Endothelial cell of umbilical vein (primary cell): ENCODE results near the gene OR8G1. TPM values are rescaled to one million over a fixed set of nuclear protein-coding genes. Genes with fewer than 3 reads are reported as not detected.

ENCODE experiments used
- Bru-seq: library from RNA; stranded (reverse); fragments of 400-500 nt; gene quantifications from one replicate; lab custom pipeline; 2021; lab: Mats Ljungman, UMichigan
- BruChase-seq, 2 experiments: library from RNA; stranded (reverse); fragments of 400-500 nt; gene quantifications; one replicate each; lab custom pipeline; 2021; lab: Mats Ljungman, UMichigan
- BruUV-seq: library from RNA; stranded (reverse); fragments of 400-500 nt; replicated peaks from 2 replicates; lab custom pipeline; 2021; lab: Mats Ljungman, UMichigan
- CTCF ChIA-PET: fragments of 300-600, 350-600 bp; sonication (Branson Sonifier 250); formaldehyde crosslinking; loops from one replicate; lab custom pipeline; 2021; ENCODE audit warnings: antibody characterized with exemption, inconsistent platforms; lab: Charles Lee
- POLR2A ChIA-PET: fragments of 300-600, 350-600 bp; sonication (Branson Sonifier 250); formaldehyde crosslinking; loops from one replicate; lab custom pipeline; 2021; ENCODE audit warnings: antibody characterized with exemption, inconsistent platforms; lab: Charles Lee
- DNase-seq: peaks from one replicate; pipeline ENCODE4 v3.0.0-alpha.2; 2011; ENCODE audit warnings: low read depth, low spot score
- FAIRE-seq: peaks from 2 replicates; lab custom pipeline; 2011; peaks lifted over from hg19 to GRCh38; lab: Jason Lieb, UNC
- H2AFZ ChIP-seq: 2 replicates; pipeline ENCODE4 v1.6.0; 2012; ENCODE audit warnings: low read depth, low read length, control low read depth, inconsistent platforms
- H3K27ac ChIP-seq: 2 replicates; pipeline ENCODE4 v1.5.1; 2011; ENCODE audit warnings: low read depth, mild to moderate bottlenecking, control low read depth, low read length, moderate library complexity; ENCODE audit not compliant: insufficient read depth
- H3K27me3 ChIP-seq, 2 experiments: 2 replicates each; pipeline versions ENCODE4 v1.6.0 to v1.6.1; 2011; ENCODE audit warnings: low read length in 2 of 2, mixed read lengths in 1 of 2; ENCODE audit not compliant: control insufficient read depth in 2 of 2, insufficient read depth in 2 of 2
- H3K36me3 ChIP-seq, 2 experiments: 2 replicates in 1 of 2; 3 replicates in 1 of 2; pipeline ENCODE4 v1.5.1; 2011; ENCODE audit warnings: low read length in 2 of 2, mild to moderate bottlenecking in 1 of 2, moderate library complexity in 1 of 2; ENCODE audit not compliant: control insufficient read depth in 2 of 2, insufficient read depth in 2 of 2; ENCODE audit errors: extremely low read depth in 1 of 2
- H3K4me1 ChIP-seq: 3 replicates; pipeline ENCODE4 v1.5.1; 2011; ENCODE audit warnings: mild to moderate bottlenecking, low read length; ENCODE audit not compliant: control insufficient read depth, insufficient read depth; ENCODE audit errors: extremely low read depth
- H3K4me2 ChIP-seq: 2 replicates; pipeline ENCODE4 v1.6.1; 2011; ENCODE audit warnings: low read length, control low read depth, mixed read lengths; ENCODE audit not compliant: insufficient read depth
- H3K4me3 ChIP-seq, 3 experiments: fragments of 200-600 bp in 1 of 3; sonication (generic), shearing (Covaris generic) in 1 of 3; replicated peaks in 1 of 3; 2 replicates each; pipeline ENCODE4 v1.5.1; 2011 to 2016; ENCODE audit warnings: control low read depth in 3 of 3, low read length in 3 of 3, mild to moderate bottlenecking in 2 of 3, inconsistent platforms in 1 of 3, low read depth in 1 of 3, moderate library complexity in 1 of 3; ENCODE audit not compliant: insufficient read depth in 1 of 3
- H3K79me2 ChIP-seq: 2 replicates; pipeline ENCODE4 v1.6.0; 2012; ENCODE audit warnings: low read length, inconsistent platforms; ENCODE audit not compliant: control insufficient read depth, insufficient read depth
- H3K9ac ChIP-seq: replicated peaks from 2 replicates; pipeline ENCODE3; 2011; ENCODE audit warnings: low read length, control low read depth; ENCODE audit not compliant: insufficient read depth; ENCODE audit errors: extremely low read depth
- H3K9me1 ChIP-seq: replicated peaks from 3 replicates; pipeline ENCODE4 v1.6.0; 2011; ENCODE audit warnings: mild to moderate bottlenecking, low read length; ENCODE audit not compliant: control insufficient read depth, insufficient read depth; ENCODE audit errors: extremely low read depth
- H3K9me3 ChIP-seq: replicated peaks from 2 replicates; pipeline ENCODE4 v1.5.1; 2012; ENCODE audit warnings: low read length, inconsistent platforms; ENCODE audit not compliant: control insufficient read depth, insufficient read depth
- H4K20me1 ChIP-seq: replicated peaks from 2 replicates; pipeline ENCODE3; 2011; ENCODE audit warnings: mild to moderate bottlenecking, low read length; ENCODE audit not compliant: control insufficient read depth, insufficient read depth; ENCODE audit errors: extremely low read depth
- dilution Hi-C: fragments of 300-500 bp; cut with MboI; formaldehyde crosslinking; loops from one replicate; pipeline ENCODE4 v1.15.0; 2019; ENCODE audit warnings: low sequenced_read_pairs; ENCODE audit not compliant: extremely low pct_ligation_motif_present
- intact Hi-C: fragments of 100-400 bp; cut with micrococcal nuclease; formaldehyde crosslinking; loops from one replicate; pipeline ENCODE4 v1.10.0; 2022
- long read RNA-seq: library from polyadenylated mRNA; stranded (forward); transcript quantifications from one replicate; pipeline ENCODE4 v2.0.0, GENCODE V29; 2021
- polyA minus RNA-seq, 3 experiments: library from RNA; depleted of rRNA, polyadenylated mRNA; stranded (reverse); fragments of >200 nt; gene quantifications; 1 replicate in 1 of 3; 2 replicates in 2 of 3; pipeline ENCODE4 v1.2.3, GENCODE V29; 2011
- polyA plus RNA-seq, 4 experiments: library from polyadenylated mRNA; depleted of rRNA in 3 of 4; stranded (reverse) in 3 of 4; unstranded in 1 of 4; fragments of >200 nt; gene quantifications; 2 replicates each; pipeline versions ENCODE4 v1.2.1 to v1.2.3, GENCODE V29; 2011 to 2012; ENCODE audit warnings: missing spikeins in 1 of 4
- total RNA-seq: library from RNA; stranded (reverse); gene quantifications from 2 replicates; pipeline ENCODE4 v1.2.3, GENCODE V29; 2021
- TF ChIP-seq, protein P1 (sequence below), 2 donors: IDR thresholded peaks; 1 replicate in 1 of 2; 2 replicates in 1 of 2; pipeline ENCODE4 v1.5.1; 2011; ENCODE audit warnings: low read length in 2 of 2, mild to moderate bottlenecking in 2 of 2, moderate library complexity in 2 of 2, control low read depth in 1 of 2, inconsistent platforms in 1 of 2, low read depth in 1 of 2; ENCODE audit not compliant: insufficient read depth in 1 of 2; ENCODE audit errors: extremely low read depth in 1 of 2

Gene OR8G1, protein sequence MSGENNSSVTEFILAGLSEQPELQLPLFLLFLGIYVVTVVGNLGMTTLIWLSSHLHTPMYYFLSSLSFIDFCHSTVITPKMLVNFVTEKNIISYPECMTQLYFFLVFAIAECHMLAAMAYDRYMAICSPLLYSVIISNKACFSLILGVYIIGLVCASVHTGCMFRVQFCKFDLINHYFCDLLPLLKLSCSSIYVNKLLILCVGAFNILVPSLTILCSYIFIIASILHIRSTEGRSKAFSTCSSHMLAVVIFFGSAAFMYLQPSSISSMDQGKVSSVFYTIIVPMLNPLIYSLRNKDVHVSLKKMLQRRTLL
- total RNA-seq = not detected in 2 replicates
- polyA plus RNA-seq = not detected in 2 replicates
- polyA plus RNA-seq (2011; cell fraction: cytosol; rRNA removed) = not detected in 2 replicates
- polyA plus RNA-seq (2011; cell fraction: nucleus; rRNA removed) = not detected in 2 replicates
- not detected in 2 replicates for polyA plus RNA-seq (2012)
- polyA minus RNA-seq = not detected in 2 replicates
- not detected for polyA minus RNA-seq (2011; cell fraction: cytosol; rRNA and poly(A)+ RNA removed)
- not detected in 2 replicates for polyA minus RNA-seq (2011; cell fraction: nucleus; rRNA and poly(A)+ RNA removed)
- Bru-seq, nascent RNA = not detected
- BruChase-seq, experiment 1, labeled RNA remaining after a 6-hour chase = not detected
- not detected for BruChase-seq, experiment 2, labeled RNA remaining after a 2-hour chase
- long read RNA-seq = 0 reads

DNA sequence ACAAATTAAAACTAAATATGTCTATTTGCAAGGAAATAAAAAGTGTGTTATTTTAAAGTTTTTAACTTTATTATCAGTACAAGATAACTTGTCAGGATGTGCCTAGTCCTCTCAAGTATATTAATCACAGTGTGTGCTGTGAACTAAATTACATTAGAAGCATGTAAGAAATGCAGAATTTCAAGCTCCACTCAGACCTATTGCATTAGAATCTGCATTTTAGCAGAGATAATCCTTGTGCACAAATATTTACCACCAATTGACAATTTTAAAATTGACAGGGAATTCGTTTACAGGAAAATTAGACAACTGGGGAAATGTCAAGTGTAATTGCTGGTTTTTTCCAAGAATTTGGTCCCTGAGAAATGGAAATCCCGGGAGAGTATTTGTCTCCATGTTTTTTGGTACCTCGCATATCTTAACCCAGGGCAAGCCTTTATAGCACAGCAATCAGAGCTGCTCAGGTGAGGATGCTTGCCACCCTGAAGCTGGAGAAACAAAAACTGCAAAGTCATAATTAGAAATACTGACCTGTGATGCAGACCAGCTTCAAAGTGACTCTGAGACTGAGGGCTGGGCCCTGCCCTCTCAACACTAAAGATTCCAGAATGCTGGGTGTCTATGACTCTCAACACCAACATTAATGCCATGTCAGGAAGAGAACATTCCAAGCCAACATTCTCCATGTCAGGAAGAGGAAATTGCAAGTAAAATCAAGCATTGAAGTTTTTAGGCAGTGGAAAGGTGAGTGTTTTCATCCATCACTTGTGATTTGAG, at the start of gene OR8G1:
Gene OR8G1 (plus strand): TSS at position 475 of the 777 bp plus-strand sequence. CDS start 8,581 bp downstream, outside the sequence.
- POLR2A ChIA-PET = no interaction called here

More for the DNA sequence above, at the start of gene OR8G1:
- DNase-seq (no peak), FAIRE-seq (no peak)
- Histone ChIP-seq H4K20me1 (no peaks in the 10 kb centered on the region), H3K9me3 (no peaks in the 10 kb centered on the region), H3K9me1 (no peaks in the 10 kb centered on the region), H3K4me1 (no peaks in the 10 kb centered on the region), H3K4me2 (no peak within 1 kb of the TSS), H2AFZ (no peak within 1 kb of the TSS), H3K79me2 (no peaks in the 10 kb centered on the region), H3K27ac (no peak within 1 kb of the TSS), H3K36me3 (no peaks in the 10 kb centered on the region), H3K9ac (no peak within 1 kb of the TSS), H3K27me3 (peaks cover 0 to 2% of the 10 kb centered on the region in 2 experiments), H3K4me3 (no peak within 1 kb of the TSS)
- CTCF ChIA-PET = interaction anchor here (0.5 to 1.6 kb wide), 3 partner anchors 26 to 644 kb away, joined by 3 to 4 read pairs (median 3); no protein-coding TSS in a partner anchor
- BruUV-seq = no TSS peak
- TF ChIP-seq, protein P1, sequence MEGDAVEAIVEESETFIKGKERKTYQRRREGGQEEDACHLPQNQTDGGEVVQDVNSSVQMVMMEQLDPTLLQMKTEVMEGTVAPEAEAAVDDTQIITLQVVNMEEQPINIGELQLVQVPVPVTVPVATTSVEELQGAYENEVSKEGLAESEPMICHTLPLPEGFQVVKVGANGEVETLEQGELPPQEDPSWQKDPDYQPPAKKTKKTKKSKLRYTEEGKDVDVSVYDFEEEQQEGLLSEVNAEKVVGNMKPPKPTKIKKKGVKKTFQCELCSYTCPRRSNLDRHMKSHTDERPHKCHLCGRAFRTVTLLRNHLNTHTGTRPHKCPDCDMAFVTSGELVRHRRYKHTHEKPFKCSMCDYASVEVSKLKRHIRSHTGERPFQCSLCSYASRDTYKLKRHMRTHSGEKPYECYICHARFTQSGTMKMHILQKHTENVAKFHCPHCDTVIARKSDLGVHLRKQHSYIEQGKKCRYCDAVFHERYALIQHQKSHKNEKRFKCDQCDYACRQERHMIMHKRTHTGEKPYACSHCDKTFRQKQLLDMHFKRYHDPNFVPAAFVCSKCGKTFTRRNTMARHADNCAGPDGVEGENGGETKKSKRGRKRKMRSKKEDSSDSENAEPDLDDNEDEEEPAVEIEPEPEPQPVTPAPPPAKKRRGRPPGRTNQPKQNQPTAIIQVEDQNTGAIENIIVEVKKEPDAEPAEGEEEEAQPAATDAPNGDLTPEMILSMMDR (IDR thresholded peaks at IDR 0.05; ENCODE audit: extremely low read depth in 1 of 2, insufficient read depth in 1 of 2, low read depth in 1 of 2, low read length in 2 of 2) = no peak
- dilution Hi-C loops (no loop called here), intact Hi-C loops (no loop called here)
